Hematopoietic multipotent progenitor cell treated with erythropoietin and hydrocortisone succinate and interleukin-3 and kit ligand, for 8 days (in vitro differentiated cells): ENCODE data around the gene TAMM41.
"Not testable (repeated sequence)": the region's sequence is repeated elsewhere in the genome, so short reads cannot be mapped to it uniquely, and the experiment has no call there.

Experiments
- DNase-seq: peaks from one replicate; pipeline ENCODE4 v3.0.0-alpha.2; 2015

TAMM41 gene, protein sequence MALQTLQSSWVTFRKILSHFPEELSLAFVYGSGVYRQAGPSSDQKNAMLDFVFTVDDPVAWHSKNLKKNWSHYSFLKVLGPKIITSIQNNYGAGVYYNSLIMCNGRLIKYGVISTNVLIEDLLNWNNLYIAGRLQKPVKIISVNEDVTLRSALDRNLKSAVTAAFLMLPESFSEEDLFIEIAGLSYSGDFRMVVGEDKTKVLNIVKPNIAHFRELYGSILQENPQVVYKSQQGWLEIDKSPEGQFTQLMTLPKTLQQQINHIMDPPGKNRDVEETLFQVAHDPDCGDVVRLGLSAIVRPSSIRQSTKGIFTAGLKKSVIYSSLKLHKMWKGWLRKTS

DNA sequence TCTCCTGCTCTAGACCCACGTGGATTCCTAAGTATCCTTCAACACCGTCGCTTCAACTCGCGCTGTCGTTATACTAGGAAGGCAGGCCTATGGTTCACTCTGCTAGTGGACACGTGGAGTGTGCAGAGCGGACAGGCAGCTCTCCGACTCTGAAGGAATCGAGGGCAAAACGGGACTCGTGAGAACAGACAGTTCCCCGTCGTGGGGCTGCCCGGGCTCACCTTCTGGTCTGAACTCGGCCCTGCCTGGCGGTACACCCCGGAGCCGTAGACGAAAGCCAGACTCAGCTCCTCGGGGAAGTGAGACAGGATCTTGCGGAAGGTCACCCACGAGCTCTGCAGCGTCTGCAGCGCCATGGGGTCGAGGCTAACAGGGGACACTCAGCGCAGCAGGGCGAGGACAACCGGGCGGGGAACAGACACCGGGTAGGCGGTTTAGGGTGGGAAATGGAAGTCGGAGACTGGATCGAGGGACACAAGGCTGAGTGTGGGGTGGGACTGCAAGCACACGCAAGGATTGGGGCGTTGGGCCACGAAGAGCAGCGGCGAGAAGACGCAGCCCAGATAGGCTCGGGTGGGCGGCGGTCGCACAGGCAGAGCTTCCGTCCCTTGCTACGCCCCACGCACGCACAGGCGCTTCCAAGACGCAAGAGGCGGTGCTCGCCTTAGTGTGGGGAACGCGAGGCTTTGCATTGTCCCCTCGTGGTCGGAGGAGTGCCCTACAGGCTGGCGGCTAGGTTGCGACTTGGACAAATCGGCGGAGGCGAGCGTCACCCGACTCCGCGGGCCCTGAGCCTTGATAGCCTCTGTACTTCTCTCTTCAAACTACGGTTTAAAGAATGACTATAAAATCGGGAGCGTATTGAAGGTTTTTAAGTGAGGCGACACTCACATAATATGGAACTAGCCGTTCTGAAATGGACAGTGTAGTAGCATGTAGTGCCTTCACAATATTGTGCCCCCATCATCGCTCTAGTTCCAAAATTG, at the start of gene TAMM41:
Gene TAMM41, minus strand, starts transcription at position 605 of the 986 bp plus-strand sequence. Its CDS starts 249 bp downstream, at position 356.
- peak; percentile 95 for DNase-seq

DNA sequence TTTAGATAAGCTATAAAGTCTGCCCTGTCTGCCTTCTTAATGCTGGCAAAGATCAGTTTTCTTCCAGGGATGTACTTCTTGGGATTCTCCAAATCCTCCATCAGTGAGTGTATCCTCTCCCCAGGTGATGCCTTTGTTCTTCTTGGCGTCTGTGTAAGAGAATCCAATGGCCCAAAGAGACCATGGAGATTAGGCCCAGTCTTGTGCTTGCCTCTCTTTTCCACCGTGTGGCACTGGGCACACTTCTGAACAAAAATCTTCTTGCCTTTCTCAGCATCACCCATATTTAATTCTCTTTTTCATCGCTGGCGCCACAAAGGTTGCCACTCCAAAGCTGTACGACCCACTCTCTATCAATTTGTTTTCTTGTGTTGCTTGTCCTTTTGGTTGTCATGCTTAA, 32.2 kb upstream of the TAMM41 start:
- DNase-seq: no peak

DNA sequence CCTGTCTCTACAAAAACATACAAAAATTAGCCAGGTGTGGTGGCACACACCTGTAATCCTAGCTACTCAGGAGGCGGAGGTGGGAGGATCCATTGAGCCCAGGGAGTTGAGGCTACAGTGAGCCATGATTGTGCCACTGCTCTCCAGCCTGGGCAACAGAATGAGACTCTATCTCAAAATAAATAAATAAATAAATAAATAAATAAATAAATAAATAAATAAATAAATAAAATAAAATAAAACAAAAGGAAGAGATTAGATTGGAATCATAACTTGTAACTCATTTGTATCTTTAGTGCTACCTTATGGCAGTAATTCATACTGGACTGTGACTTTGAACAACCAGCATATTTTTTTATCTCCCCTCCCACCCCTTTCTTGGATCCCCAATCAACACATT, 28.0 kb upstream of the TAMM41 start:
- not testable (repeated sequence) for DNase-seq

DNA sequence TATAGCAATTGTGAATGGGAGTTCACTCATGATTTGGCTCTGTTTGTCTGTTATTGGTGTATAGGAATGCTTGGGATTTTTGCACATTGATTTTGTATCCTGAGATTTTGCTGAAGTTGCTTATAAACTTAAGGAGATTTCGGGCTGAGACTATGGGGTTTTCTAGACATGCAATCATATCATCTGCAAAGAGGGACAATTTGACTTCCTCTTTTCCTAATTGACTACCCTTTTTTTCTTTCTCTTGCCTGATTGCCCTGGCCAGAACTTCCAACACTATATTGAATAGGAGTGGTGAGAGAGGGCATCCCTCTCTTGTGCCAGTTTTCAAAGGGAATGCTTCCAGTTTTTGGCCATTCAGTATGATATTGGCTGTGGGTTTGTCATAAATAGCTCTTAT, 17.1 kb upstream of the TAMM41 start:
- DNase-seq: not testable (repeated sequence)

DNA sequence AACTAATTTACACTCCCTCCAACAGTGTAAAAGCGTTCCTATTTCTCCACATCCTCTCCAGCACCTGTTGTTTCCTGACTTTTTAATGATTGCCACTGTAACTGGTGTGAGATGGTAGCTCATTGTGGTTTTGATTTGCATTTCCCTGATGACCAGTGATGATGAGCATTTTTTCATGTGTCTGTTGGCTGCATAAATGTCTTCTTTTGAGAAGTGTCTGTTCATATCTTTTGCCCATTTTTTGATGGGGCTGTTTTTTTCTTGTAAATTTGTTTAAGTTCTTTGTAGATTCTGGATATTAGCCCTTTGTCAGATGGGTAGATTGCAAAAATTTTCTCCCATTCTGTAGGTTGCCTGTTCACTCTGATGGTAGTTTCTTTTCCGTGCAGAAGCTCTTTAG, 15.9 kb upstream of the TAMM41 start:
- DNase-seq: not testable (repeated sequence)

DNA sequence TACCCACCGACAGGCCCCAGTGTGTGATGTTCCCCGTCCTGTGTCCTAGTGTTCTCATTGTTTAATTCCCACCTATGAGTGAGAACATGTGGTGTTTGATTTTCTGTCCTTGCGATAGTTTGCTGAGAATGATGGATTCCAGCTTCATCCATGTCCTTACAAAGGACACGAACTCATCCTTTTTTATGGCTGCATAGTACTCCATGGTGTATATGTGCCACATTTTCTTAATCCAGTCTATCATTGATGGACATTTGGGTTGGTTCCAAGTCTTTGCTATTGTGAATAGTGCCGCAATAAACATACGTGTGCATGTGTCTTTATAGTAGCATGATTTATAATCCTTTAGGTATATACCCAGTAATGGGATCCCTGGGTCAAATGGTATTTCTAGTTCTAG, 15.5 kb upstream of the TAMM41 start:
- not testable (repeated sequence) for DNase-seq

DNA sequence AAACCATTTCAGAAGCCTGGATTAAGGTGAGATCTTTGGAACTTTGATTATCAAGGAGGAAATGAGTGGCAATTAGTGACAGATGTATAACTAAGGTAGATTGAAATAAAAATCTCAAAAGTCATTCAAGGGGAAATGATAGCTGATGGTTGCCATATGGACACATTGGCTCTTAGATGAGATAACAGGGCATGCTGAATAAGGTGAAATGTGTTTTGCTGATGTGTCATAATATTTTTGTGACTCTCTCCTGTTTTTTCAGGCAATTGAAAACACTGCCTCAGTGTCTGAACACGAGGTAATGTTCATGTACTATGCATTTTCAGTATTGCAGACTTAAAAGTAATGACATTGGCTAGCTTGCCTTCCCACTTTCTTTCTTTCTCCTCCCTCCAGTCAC, 13.5 kb upstream of the TAMM41 start:
- not testable (repeated sequence) for DNase-seq

DNA sequence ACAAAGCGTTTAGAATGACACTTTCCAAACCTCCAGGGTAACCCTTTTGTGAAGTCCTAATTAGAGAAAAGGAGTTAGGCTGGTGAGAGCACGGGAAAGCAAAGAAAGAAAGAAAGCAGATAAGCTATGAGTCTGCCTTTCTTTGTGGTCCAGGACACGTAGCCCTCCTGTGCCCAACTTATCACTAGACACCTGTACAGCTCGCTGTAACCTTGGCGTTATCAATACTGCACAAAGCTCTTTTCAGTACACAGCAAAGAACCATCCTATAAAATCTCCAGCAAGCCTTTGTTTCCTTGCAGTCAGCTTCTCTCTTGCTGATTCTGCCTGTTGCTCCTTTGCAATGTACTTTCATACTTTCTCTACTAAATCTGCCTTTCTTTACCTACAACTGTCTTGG, 6.8 kb upstream of the TAMM41 start:
- DNase-seq: no peak

DNA sequence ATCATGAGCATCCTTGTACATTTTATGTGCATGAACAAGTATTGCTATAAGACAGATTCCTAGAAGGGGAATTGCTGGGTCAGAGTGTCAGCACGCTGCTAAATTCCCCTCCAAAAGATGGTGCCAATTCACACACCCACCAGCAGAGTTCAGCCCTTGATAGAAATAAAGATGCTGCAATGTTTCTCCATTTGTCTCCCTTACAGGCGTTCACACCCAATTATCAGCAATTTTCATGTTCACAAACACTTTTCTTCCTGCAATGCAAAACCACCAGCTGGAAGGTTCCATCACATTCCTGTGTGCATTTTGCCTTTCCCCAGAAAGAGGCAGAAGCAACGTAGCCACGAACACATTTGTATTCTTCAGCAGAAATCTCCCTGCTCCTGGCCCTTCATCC, 3.3 kb upstream of the TAMM41 start:
- no peak for DNase-seq

DNA sequence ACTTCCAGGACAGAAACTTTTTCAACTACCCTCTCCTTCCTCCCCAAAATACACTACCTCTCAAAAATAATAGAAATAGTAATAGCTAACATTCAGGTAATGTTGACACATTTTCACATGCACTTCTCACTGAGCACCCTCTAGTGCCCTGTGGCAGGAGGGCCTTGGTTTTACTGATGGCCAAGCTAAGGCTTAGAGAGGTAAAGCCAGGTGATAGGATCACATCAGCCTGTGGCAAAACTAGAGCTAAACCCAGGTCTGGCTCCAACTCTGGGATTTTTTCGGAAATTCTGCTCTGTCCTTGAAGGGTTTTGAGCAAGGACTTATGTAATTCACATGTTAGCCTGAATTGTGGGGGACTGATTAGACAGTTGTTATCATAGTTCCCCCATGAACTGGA, 922 bp upstream of the TAMM41 start:
- DNase-seq: peak; percentile 19

DNA sequence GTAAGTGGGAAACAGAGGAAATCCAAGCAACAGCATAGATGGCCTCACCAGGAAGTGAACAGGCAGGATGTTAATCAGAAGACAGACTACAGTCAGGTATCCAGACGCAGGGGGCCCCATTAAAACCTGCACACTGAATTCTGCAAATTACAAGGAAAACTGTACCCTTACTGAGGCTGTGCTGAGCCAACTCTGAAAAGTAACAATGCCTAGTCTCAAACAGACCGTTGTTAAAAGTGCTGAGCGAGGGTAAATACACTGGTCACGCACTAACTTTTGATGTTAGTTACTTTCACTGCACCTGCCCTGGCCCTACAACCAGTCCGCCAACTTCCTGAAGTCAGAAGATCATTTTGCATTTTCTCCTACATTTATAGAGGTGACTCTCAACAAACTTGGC, 1.0 kb downstream of the TAMM41 start:
- DNase-seq: peak; percentile 38

DNA sequence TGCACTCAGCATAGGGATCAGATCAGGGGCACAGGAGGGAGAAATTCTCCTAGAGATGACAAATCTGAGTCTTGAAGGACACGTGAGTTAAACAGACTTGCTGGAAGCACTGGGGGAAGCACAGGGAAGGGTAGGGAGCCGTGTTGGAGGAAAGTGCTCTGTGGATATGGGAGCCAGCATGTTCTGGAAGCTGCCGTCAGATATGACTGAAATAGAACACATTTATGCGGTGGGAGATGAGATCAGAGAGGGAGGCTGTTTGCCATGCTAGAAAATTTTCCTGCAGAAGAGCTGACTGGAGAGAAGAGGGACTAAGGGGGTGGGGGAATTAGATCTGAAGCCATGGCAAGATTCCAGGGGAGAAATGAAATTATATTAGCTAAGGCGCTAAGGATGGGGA, 1.8 kb downstream of the TAMM41 start:
- no peak for DNase-seq

DNA sequence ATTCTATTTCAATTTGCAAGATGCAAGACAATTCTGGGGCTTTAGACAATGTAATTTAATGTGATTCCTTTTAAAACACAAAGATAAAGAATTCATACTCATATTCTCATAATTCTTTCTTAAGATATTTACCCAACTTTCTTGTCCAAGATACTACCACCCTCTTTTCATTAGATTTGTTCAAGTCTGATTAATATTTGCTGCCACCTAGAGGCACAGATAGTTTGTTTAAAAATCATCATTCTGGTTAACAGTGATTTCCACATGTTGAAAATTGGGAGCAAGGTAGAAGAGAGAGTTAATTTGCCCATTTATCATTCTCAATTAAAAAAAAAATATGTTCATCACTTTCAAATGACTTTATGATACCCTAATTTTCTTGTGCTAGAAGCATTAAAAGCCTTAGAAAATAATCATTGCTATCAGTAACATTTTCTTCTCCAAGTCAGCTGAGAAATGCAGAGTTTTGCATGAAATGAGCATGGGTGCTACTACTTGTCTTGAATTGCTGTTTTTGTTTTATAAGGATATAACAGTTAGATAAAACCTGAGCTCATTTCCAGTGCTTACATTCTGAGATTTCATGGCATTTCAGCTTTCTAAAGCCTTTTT, 11.6 kb downstream of the TAMM41 start:
- peak; percentile 36 for DNase-seq

DNA sequence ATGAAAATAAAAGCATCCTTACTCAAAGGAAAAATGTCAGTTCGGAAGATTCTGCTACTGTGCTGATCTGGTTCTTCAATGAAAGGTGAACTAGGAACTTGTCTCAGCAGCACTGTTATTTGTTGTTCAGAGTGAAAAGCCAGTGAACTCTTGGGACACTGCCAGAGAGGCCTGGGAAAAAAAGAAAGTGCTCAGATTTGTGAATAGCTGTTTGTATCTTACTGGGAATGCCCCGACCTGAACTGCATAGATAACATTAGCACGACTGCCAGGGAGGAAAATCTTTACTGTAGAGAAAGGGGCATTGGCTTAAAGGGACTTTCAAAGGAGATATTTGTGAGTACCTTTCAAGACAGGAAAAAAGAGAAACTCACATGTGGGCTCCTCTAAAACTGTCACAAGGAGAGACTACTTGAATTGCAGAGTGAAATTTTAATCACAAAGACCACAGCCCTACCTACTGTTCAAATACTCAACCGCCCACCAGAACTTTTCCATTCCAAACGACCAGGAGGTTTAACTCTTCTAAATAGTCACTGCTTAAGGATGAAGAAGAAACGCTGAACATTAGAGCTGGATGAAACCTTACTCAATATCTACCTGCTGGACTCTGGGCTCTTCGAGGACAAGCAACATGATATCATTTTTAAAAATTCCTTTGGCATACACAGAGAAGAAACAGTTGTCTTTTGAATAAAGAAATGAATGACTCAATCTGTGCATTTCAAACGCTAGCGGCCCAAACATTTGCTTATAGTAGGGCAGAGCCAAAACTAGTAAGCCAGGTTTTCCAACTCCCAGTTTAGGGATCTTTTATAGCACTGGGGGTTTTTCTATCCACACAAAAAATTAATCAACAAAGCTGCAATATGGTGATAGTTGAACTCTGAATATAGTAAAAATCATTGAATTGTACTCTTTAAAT, 13.4 kb downstream of the TAMM41 start:
- no peak for DNase-seq

DNA sequence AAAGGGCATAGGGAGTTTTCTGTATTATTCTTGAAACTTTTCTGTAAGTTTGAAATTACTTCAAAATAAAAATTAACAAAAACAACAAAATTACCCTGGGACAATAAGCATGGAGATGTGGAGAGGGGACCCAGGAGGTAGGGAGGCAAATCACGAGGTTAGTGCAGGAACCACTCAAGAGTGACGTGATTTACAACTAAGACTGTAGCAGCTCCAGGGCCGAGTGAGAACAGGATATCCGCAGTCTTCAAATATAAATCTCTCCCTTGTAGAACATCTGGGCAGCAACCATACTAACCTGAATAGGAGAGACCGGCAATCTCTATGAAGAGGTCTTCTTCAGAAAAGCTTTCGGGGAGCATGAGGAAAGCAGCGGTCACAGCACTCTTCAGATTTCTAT, 17.3 kb downstream of the TAMM41 start:
- DNase-seq: no peak

DNA sequence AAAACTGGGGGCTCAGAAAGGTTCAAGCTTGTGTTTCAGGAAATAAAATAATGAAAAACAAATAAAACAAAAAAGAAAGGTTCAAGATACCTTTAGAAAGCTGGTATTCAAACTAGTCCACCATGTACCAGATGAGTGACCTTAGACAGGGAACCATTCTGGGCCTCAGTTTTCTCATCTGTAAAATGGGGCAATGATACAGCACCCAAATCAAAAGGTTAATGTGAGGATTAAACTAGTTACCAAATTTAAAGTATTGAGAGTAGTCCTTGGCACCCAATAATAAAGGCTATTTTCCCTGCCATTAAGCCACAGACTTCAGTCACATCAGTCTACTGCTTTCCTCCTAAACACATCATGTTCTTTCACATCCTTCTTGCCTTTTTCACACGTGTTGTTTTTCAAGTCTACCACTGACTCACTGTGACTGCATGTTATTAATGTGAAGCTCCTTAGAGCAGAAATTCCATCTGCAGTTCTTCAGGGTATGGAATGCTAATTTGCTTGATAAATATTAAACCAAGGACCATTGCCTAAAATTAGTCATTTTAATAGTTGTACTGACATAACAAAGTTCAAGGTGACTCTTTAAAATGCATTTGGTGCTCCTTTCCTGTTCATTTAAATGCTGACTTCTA, 19.9 kb downstream of the TAMM41 start:
- no peak for DNase-seq

DNA sequence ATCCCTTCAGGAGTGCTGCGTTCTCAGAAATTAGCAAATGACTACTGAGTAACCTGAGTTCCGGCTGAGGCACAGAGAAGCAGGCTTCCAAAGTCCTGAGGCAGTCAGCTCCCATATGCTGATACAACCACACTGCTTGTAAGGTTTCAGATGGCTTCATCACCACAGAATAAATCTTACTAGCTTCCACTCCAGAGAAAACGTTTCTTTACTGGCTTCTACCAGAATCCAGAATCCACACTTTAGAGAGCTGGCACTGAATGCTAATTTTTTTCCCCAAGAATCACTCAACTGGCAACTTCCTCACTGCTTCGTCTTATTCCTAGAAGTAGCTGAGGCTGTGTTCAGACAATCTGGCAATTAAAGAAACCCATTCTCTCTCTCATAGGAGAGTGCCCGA, 21.4 kb downstream of the TAMM41 start:
- DNase-seq: no peak

DNA sequence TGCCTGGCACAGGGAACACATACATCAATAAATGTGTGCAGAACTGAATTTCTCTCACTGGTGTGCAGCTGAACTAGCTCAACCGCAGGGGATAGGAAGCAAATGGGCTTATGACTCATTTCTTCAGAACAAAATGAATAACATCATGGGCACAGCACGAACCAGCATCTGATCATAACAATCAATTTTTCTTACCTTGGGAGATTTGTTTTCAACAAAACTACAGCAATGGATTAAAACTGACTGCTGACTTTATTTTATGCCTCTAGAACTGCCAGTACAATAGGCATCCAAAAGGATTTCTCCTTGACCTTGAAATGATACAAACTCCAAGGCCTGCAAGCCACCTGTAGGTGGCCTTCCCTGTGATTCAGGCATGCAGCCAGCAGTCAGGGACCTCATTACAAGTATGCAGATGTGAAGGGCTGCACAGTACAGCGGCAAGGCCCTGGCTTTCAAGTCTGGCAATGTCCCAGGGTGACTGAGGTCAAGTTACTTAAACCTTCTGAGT, 26.1 kb downstream of the TAMM41 start:
- DNase-seq: no peak

DNA sequence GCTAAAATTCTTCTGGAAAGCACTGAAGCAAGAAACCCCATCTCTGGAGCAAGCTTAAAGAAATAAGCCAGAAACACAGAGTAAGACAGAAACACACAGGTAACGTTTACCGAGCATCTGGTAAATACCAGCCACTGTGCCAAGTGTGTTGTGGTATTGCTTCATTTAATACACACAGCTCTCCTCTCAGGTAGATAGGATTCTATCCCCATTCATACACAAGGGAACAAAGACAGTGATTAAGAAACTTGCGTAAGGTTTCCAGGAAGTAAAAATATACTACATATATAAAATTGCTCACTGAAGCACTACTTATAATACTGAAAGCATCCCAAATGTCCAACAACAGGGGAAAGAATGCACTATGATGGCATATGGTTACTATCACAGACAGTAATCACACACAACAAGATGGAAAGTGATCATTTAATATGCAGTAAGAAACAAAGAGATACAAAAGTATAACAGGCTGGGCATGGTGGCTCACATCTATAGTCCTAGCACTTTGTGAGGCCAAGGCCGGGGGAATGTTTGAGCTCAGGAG, 27.5 kb downstream of the TAMM41 start:
- no peak for DNase-seq

DNA sequence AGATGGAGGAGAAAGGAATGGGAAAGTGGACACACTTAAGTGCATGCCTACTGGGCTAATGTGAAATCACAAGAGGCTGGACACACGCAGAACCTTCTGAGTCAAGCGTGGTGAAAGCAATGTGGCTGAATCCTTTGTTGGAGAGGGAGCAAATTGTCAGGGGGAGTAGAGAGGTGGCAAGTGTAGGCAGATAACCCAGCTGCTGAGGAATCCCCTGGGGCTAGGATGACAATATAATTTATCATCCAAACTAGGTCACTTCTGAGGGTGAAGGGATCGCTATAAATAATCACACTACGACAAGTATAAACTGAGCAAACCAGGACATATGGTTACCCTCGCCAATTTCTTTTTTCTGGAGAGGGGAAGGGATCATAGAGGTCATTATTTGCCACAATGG, 28.7 kb downstream of the TAMM41 start:
- no peak for DNase-seq

DNA sequence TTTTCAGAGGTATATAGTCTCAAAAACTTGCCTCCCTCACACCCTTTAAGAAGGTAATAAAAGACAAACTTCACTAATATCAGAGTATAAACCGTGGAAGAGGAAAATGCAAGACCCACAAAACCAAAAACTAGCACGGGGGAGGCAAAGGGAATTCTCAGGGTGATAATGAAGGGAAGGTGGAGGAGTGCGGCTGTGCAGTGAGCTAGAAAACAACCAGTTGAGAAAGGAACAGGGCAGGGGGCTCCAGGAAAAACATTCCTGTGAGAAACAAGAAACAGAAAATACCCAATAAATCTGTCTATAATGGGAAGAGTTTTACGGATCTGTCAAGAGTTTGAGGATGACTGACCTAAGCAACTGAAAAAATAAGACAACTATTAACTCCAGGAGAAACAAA, 31.6 kb downstream of the TAMM41 start:
- no peak for DNase-seq
